Measurements from ENCODE around the gene GINS1.

The GINS1 gene

DNA sequence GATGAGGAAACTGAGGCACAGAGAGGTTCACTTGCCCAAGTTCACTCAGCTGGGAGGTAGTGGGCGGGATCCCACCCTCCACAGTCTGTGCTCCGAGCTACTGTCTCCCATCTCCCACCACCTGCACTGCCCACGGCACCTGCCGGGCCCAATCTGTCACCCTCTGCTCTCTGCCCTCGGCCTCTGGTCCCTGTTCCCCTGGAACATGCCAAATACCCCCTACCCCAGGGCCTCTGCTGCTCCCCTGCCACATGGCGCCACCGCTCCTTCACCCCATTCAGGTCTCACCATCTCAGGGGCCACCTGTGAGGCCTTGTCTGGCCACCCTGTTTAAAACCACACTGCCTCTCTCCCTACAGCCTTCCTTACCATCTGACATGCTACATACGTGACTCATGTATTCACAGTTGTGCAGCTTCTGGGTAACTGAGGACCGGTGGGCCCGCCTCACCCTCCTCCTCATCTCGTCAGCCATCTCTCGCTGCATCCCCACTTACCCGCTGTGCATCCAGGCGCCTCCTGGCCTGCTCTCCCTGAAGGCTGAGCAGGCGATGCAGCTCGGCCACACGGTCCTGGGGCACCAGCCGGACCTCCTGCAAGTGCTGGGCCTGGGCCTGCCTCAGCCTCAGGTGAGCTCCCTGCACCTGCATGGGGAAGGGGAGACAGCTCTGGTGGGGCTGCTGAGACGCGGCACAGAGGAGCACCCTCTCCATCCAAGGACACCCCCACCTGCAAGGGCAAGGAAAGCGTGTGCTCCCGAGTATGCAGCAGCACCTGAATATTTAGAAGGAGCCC lies 50.6 kb downstream of the GINS1 start:
- TF ChIP-seq GATA3 (IDR thresholded peaks at IDR 0.05; ENCODE audit: low read depth, low read length) (no peak), GATA2 (IDR thresholded peaks at IDR 0.05; ENCODE audit: low read depth, low read length) (no peak)

DNA sequence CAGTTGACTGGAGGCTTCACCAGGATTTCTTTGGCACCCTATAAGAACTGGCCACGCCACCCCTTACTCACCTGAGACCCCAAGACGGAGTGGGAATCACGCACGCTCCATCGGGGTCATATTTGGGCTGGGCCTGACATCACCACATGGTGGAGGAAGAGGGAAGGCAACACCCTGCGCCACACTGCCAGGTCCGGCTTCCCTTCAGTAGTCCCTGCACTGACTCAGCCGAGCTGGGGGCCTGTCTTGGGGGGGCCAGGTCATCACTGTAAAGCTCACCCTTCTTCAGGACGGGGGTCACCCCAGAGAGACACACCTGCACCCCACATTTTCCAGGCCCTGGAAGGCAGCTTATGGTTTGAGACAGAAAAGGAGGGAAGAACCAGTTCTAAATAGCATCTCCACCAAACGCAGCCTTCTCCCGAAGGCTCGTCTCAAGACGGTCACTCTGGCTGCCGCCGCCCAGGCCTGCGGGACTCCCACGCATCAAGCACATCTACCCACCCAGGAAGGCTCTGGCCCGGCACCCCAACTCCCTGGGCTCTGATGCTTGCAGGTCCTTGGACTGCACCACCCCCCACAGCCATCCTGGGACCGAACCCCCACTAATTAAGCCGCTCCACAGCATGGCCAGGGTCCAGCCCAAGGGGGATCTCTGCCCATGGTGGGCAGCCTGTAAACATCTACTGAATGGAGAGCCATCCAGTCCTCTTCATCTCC lies 51.8 kb downstream of the GINS1 start:
- no peak for TF ChIP-seq GATA2 (IDR thresholded peaks at IDR 0.05; ENCODE audit: low read depth, low read length)
- no peak for TF ChIP-seq GATA3 (IDR thresholded peaks at IDR 0.05; ENCODE audit: low read depth, low read length)

DNA sequence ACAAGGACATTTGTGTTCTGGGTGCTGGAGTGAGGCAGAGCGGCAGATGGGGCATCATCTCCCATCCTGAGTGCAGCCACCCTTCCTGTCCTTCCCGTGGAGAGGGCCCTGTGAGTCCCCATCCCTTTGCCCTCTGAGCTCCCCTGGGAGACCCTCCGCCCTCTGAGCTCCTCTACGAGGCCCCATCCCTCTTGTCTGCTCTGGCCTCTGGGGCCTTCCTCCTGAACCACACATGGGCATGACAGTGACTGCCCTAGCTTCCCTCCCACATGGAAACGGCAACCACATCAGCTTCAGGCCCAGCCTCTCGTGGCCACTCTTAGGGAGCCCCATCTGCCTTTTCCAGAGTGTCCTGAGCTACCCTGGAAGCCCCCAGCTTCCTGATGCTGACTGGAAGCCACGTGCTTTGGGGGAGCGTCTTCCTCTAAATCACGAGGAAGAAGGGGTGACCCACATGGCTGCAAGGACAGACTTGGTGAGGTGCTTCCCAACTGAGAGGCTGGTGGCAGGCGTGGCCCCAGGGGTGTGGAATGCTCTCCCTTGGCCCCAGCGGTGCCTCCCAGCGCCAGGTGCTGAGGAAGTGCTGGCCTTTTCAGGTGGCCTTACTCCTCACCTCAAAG lies 52.6 kb downstream of the GINS1 start:
- TF ChIP-seq GATA3 (IDR thresholded peaks at IDR 0.05; ENCODE audit: low read depth, low read length), result no peak
- TF ChIP-seq GATA2 (IDR thresholded peaks at IDR 0.05; ENCODE audit: low read depth, low read length), result no peak

DNA sequence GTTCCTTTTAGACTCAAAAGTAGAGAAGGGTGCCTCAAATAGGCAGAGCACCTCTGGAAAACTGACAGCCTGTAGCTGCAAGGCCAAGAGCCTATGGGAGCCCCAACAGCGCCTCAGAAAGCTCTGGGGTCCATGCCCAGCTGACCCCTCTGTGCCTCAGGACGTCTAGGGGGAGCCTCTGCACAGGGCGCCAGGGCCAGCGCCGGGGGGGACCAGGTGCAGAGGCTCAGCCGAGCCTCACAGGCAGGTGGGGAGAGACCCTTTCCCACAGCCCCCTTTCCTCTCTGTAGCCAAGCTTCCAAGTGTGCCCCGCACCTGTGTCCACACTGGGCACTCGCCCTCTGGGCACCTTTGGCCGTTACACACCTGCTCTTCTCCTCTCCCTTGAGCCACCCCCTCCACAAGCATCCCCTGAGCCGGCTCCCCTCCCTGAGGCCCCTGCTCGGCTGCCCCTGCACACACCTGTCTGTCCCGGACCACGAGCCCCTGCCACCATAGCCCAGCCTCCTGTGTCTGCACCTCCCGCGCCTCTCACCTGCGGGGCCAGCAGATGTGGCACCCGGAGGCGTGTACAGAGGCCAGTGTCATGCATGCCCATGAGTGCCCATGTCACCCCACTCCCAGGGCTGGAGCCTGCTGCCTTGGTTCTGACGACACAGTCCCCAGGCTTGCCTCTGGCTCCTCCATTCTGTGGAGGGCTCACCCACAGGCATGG lies 53.2 kb downstream of the GINS1 start:
- TF ChIP-seq GATA2 (IDR thresholded peaks at IDR 0.05; ENCODE audit: low read depth, low read length) (no peak), GATA3 (IDR thresholded peaks at IDR 0.05; ENCODE audit: low read depth, low read length) (no peak)

DNA sequence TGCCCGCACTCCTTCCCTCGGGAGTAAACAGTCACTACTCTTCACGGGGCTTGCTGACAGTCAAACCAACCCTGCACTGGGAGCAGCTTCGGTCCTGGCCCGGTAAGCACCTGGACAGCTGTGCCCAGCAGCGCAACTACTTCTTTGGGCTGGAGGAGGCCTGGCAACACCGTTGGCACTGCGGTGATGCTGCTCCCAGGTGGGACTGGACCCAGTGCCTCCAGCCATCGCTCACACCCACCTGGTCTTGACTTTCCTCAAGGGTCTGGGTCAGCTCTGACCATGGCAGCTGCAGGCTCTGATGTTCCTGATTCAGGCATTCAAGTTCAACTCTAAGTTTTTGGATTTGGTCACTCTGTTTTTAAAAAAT lies 53.8 kb downstream of the GINS1 start:
- TF ChIP-seq GATA3 (IDR thresholded peaks at IDR 0.05; ENCODE audit: low read depth, low read length), result no peak
- TF ChIP-seq GATA2 (IDR thresholded peaks at IDR 0.05; ENCODE audit: low read depth, low read length), result no peak

DNA sequence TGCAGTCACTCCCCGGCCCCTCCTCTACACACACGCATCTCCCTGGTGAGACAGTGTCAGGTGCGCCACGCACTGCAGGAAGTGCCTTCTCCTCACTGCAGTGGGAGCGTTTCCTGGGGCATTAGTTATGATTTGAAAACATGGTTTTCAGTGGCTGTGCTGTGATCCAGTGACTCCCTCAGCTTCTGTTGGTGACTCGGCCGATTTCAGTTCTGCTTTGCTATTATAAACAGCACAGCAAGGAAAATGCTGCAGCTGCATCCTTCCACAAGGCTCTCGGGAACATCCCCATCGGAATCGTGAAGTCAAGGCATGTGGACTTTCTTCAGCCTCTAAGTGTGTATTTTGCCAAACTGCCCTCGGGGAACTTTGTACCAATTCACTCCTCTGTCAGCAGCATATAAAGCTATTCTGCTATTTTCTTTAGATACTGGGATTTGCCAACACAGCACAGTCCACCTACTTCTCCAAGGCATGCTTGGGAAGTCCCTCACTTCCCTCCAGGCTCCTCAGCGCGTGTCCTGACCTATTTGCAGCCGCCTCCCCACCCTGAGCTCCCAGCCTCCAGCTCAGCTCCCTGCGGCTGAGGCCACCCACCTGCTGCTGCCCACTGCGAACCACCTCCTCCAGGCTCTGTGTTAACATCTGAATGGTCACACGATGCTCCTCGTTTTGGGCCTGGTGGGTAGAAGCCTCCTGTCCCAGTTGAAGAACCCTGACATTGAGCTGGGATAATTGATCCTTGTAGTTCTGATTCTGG lies 54.5 kb downstream of the GINS1 start:
- TF ChIP-seq GATA3 (IDR thresholded peaks at IDR 0.05; ENCODE audit: low read depth, low read length) (no peak), GATA2 (IDR thresholded peaks at IDR 0.05; ENCODE audit: low read depth, low read length) (no peak)

DNA sequence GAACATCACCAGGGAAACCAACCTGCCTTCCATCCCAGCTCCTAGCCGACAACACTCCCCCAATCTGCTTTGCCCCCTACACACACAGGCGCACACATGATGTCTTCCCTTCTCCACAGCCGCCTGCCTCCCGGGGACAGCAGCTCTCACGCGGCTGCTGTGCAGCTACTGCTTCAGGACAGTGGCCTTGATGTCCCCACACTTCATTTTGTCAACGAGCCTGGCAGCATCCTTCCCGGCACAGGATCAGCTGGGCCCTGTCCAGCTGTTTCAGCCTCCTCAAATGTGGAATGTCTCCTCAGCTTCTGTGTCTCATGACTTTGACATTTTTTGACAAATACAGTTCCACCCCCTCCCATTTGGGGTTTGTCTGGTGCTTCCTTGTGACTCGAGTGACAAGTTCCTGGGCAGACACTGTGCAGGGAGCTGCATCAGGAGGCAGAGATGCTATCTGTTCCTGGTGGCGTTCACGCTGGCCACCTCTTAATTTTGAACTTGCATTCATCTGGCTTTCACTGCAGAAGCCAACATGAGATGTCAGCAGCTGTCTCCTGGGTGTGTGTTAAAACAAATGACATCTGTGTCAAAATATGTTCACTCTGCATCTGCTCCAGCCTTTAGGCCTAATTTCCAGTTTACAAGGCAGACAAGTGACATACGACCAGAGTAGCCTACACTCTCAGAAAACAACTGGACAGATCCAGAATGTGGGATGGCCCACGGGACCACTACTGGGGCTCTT lies 57.2 kb downstream of the GINS1 start:
- TF ChIP-seq GATA2 (IDR thresholded peaks at IDR 0.05; ENCODE audit: low read depth, low read length) (peak; percentile 94), GATA3 (IDR thresholded peaks at IDR 0.05; ENCODE audit: low read depth, low read length) (peak; percentile 17)

DNA sequence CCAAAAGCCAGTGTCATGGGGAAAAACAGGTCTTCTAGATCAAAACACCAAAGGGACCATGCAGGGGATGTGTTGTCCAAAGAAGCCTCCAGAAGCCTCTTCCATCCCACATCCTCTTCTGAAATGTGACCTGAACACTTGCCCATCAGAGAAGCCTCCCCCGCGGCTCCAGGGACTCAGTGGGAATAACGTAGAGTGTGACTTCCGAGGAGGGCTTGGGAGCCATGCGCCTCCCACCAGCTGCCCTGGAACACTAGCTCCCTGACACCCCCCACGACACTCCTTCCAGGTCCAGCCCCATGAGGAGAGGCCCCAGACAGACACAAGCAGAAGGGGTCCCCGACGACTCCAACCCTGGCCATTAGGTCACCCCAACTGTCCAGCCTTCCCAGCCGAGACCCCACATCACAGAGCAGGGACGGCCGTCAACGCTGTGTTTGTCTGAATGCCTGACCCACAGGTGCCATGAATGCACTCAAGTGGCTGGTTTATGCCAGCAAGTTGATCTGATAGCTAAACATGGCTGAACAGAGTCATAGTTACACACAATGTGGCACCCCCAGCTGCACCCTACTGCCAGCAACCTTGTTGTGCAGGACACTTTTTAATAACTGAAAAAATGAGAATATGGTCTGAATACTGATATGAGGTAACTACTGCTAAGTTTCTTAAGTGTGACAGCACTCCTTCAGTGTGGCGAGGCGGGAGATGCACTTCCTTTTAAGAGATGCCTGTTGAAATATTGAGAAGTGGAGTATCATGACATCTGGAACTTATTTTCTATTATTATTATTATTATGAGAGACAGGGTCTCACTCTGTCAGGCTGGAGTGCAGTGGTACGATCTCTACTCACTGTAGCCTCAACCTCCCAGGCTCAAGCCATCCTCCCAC lies 58.0 kb downstream of the GINS1 start:
- TF ChIP-seq GATA3 (IDR thresholded peaks at IDR 0.05; ENCODE audit: low read depth, low read length), result no peak
- no peak for TF ChIP-seq GATA2 (IDR thresholded peaks at IDR 0.05; ENCODE audit: low read depth, low read length)

DNA sequence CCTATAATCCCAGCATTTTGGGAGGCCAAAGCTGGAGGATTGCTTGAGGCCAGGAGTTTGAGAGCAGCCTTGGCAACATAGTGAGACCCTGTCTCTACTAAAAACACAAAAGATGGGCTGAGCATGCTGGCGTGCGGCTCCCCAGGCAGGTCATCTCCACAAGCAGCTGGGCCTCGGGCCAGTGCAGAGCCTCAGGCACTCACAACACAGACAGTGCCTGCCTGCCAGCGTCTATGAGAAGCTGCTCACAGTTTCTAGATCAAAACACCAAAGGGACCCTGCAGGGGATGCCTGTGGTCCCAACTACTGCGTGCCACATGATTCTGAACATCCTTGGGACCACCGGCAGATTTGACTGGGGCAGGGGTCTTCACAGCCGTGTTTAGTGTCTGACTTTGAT lies 59.4 kb downstream of the GINS1 start:
- TF ChIP-seq GATA3 (IDR thresholded peaks at IDR 0.05; ENCODE audit: low read depth, low read length) (no peak), GATA2 (IDR thresholded peaks at IDR 0.05; ENCODE audit: low read depth, low read length) (no peak)

DNA sequence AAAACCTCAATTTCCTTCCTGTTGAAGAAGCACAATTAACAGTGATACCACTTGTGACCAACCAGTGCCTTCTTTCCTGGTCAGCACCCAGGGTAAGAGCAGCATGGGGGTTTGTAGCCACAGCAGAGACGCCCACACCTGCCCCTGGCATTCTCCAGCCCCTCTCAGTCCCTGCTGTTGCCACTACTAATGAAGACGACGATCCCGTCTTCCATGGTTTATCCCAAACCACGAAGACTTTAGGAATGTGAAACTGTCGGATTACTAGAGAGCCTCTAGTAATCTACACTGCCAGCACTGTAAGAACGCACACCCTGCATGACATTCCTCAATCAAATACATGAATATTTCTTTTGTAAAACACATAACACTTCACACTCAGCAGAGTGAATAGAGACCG lies 60.0 kb downstream of the GINS1 start:
- no peak for TF ChIP-seq GATA3 (IDR thresholded peaks at IDR 0.05; ENCODE audit: low read depth, low read length)
- TF ChIP-seq GATA2 (IDR thresholded peaks at IDR 0.05; ENCODE audit: low read depth, low read length), result no peak

DNA sequence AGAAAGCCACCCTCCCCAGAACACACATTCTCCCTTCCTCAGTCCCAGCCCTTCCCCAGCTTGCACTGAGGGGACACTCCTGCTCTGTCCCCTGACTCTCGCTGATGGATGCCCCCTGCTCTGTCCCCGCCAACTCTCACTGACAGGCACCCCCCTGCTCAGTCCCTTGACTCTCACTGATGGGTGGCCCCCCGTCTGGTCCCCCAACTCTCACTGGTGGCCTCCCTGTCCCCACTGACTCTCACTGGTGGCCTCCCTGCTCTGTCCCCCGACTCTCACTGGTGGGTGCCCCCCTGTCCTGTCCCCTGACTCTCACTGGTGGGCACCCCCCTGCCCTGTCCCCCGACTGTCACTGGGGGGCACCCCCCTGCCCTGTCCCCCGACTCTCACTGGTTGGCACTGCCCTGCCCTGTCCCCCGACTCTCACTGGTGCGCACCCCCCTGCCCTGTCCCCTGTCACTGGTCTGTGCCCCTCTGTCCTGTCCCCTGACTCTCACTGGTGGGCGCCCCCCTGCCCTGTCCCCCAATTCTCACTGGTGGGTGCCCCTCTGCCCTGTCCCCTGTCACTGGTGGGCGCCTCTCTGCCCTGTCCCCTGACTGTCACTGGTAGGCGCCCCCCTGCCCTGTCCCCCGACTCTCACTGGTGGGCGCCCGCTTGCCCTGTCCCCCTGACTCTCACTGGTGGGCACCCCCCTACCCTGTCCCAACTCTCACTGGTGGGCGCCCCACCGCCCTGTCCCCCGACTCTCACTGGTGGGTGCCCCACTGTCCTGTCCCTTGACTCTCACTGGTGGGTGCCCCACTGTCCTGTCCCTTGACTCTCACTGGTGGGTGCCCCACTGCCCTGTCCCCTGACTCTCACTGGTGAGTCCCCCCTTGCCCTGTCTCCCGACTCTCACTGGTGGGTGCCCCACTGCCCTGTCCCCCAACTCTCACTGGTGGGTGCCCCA lies 60.9 kb downstream of the GINS1 start:
- no peak for TF ChIP-seq GATA2 (IDR thresholded peaks at IDR 0.05; ENCODE audit: low read depth, low read length)
- TF ChIP-seq GATA3 (IDR thresholded peaks at IDR 0.05; ENCODE audit: low read depth, low read length), result no peak
